ENCODE data around the gene CCDC80.

GRCh38 chr3:112653881-112654300 lies 12.9 kb upstream of the CCDC80 start:
- TF ChIP-seq GATA2 (IDR thresholded peaks at IDR 0.05; ENCODE audit: low read depth, low read length) = no peak
- no peak for TF ChIP-seq GATA3 (IDR thresholded peaks at IDR 0.05; ENCODE audit: low read depth, low read length)
